Neutrophil (primary cell): ENCODE data around the gene COX6B2.

Experiments used
- H3K27ac ChIP-seq: fragments of 200-600 bp; sonication (generic); 2 replicates; pipeline ENCODE4 v1.5.1; 2016; ENCODE audit warnings: mild to moderate bottlenecking, moderate library complexity
- H3K27me3 ChIP-seq: fragments of 200-600 bp; sonication (generic); 2 replicates; pipeline ENCODE4 v1.6.0; 2016; ENCODE audit warnings: mild to moderate bottlenecking
- H3K36me3 ChIP-seq: fragments of 200-600 bp; sonication (generic); 2 replicates; pipeline ENCODE4 v1.5.1; 2017
- H3K4me1 ChIP-seq, 2 experiments: fragments of 200-600 bp in 1 of 2; sonication (generic) in 1 of 2; 1 replicate in 1 of 2; 2 replicates in 1 of 2; pipeline versions ENCODE4 v1.5.1 to v1.6.1; 2013 to 2016; ENCODE audit warnings: low read depth in 1 of 2, low read length in 1 of 2, mild to moderate bottlenecking in 1 of 2, moderate library complexity in 1 of 2; ENCODE audit not compliant: control insufficient read depth in 1 of 2, insufficient read depth in 1 of 2
- H3K4me3 ChIP-seq, 2 experiments: fragments of 200-600 bp in 1 of 2; sonication (generic) in 1 of 2; 1 replicate in 1 of 2; 2 replicates in 1 of 2; pipeline ENCODE4 v1.5.1; 2013 to 2016; ENCODE audit warnings: low read depth in 1 of 2, low read length in 1 of 2, mild to moderate bottlenecking in 1 of 2, moderate library complexity in 1 of 2
- H3K9me3 ChIP-seq: fragments of 200-600 bp; sonication (generic); 2 replicates; pipeline ENCODE4 v1.5.1; 2016
- TF ChIP-seq, protein P1 (sequence below): fragments of 200-600 bp; sonication (generic); IDR thresholded peaks from 2 replicates; pipeline ENCODE4 v1.5.1; 2016; ENCODE audit warnings: antibody characterized with exemption

COX6B2 gene

DNA sequence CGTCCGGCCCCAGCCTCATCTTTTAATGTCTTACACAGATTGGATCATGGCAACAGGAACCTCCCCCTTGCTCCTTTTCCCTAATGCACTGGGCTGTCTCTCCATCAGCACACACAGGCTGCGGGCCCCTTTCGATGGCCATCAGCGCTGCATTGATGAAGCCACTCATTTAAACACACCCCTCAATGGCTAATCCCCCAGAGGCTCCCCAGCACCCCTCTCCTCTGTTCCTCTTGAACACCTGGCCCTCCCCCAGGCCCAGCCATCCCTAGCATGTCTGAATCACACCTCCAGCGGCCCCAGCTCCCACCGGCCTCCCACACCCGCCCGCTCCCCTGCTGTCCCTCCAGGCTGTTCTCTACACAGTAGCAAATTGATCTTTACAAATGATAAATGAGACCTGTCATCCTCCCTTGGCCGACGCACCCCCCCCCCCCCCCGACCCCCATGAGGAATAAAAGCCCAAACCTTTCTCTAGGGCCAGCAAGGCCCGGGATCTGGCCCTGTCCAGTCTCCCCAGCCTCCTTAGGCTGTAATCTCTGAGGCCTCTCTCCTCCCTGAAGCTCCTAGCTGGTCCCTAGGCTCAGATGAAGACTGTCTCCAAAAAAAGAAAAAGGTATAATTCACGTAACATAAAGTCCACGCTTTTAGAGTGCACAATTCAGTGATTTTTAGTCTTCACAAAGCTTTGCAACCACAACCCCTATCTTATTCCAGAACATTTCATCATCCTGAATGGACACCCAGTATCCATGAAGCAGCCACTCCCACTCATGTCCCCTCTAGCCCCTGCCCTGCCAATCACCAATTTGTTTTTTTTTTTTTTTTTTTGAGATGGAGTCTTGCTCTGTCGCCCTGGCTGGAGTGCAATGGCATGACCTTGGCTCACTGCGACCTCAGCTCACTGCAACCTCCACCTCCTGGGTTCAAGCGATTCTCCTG, 38.6 kb upstream of the COX6B2 start:
- Histone ChIP-seq H3K4me1 (peaks cover 11 to 12% of the 10 kb centered on the region in 2 experiments), H3K27ac (no peak overlapping the region), H3K4me3 (no peak overlapping the region), H3K36me3 (peaks cover 34% of the 10 kb centered on the region), H3K27me3 (no peaks in the 10 kb centered on the region), H3K9me3 (no peaks in the 10 kb centered on the region)
- TF ChIP-seq, protein P1, sequence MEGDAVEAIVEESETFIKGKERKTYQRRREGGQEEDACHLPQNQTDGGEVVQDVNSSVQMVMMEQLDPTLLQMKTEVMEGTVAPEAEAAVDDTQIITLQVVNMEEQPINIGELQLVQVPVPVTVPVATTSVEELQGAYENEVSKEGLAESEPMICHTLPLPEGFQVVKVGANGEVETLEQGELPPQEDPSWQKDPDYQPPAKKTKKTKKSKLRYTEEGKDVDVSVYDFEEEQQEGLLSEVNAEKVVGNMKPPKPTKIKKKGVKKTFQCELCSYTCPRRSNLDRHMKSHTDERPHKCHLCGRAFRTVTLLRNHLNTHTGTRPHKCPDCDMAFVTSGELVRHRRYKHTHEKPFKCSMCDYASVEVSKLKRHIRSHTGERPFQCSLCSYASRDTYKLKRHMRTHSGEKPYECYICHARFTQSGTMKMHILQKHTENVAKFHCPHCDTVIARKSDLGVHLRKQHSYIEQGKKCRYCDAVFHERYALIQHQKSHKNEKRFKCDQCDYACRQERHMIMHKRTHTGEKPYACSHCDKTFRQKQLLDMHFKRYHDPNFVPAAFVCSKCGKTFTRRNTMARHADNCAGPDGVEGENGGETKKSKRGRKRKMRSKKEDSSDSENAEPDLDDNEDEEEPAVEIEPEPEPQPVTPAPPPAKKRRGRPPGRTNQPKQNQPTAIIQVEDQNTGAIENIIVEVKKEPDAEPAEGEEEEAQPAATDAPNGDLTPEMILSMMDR: no peak

DNA sequence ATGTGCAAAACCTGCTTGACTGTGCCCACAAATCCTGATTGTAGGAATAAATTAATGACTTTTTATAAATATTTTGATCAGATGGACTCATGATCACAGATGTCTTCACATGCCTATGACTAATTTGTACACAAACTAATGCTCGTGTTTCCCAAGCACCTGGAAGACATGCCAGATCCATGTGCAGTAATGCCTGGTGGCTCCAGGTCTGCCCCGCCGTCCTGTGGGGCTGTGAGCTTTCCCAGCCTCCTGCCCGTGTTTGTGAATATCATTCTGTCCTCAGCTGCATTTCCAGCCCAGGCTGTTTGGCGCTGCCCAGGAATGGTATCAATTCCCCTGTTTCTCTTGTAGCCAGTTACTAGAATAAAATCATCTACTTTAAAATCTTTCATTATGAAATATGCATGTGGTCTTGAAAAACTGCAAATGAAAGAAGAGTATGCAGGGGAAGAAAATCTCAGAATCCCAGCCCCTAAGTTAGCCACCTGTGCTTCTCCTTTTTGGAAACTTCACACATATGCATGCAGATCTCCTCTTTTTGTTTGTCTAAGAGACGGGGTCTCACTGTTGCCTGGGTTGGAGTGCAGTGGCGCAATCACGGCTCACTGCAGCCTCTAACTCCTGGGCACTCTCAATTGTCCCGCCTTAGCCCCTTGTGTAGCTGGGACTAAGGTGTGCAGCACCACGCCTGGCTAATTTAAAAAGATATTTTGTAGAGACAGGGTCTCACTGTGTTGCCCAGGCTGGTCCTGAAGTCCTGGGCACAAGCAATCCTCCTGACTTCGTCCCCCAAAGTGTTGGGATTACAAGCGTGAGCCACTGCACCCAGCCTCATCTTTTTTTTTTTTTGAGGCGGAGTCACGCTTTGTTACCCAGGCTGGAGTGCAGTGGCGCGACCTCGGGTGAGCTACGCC, 37.4 kb upstream of the COX6B2 start:
- no peaks in the 10 kb centered on the region for H3K27me3 ChIP-seq
- TF ChIP-seq, protein P1: no peak
- H3K36me3 ChIP-seq: peaks cover 44% of the 10 kb centered on the region
- no peak overlapping the region for H3K27ac ChIP-seq
- no peaks in the 10 kb centered on the region for H3K9me3 ChIP-seq
- peaks cover 16 to 19% of the 10 kb centered on the region in 2 experiments for H3K4me1 ChIP-seq
- H3K4me3 ChIP-seq: no peak overlapping the region

DNA sequence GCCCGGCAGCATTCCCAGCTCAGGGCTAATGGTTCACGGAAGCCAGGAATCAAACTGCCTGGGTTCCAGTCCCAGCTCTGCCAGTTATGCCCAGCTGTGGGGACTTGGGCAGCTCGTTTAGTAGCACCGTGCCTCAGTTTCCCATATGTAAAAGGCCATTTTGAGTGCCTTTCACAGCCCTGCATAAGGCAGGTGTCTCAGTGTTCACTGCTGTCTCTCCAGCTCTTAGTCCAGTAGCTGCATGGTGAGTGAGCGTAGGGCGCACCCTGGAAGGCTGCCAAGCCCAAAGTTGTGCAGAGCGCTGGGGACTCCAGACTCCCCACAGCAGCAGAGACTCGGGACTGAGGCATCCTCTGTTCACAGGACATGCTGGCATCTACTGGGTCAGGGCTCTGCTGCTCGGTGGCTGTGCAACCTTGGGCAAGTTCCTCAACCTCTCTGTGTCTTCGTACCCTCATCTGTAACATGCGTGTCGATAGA, 36.7 kb upstream of the COX6B2 start:
- TF ChIP-seq, protein P1: no peak
- H3K27me3 ChIP-seq: no peaks in the 10 kb centered on the region

DNA sequence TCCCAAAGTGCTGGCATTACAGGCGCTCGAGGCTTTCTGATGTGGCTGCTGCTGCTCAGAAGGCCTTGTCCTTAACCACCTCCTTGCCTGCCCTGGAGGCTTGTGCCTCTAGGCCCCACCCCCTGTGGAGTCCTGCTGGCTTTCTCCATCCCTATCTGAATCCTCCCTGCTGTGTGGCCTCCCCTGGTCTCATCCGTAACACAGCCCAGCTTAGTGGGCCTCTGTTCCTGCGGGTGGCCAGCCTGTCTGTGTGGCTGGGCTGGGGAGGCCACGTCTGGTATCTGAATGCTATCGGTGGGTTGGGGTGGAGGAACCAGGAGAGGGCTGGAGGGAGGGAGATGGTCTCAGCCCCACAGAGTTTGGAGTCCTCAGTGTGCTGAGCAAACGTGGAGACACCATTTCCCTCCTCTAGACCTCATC, 36.0 kb upstream of the COX6B2 start:
- no peak overlapping the region for H3K4me3 ChIP-seq
- H3K27ac ChIP-seq: no peak overlapping the region
- H3K9me3 ChIP-seq: no peaks in the 10 kb centered on the region
- H3K27me3 ChIP-seq: no peaks in the 10 kb centered on the region
- H3K4me1 ChIP-seq: peaks cover 22 to 27% of the 10 kb centered on the region in 2 experiments
- H3K36me3 ChIP-seq: peaks cover 44% of the 10 kb centered on the region
- TF ChIP-seq, protein P1: no peak

More for the DNA sequence above, 36.7 kb upstream of the COX6B2 start:
- Histone ChIP-seq H3K27ac (no peak overlapping the region), H3K9me3 (no peaks in the 10 kb centered on the region), H3K4me3 (no peak overlapping the region), H3K36me3 (peaks cover 44% of the 10 kb centered on the region), H3K4me1 (peaks cover 22 to 26% of the 10 kb centered on the region in 2 experiments)
